Ovary (tissue), 9 donors: ENCODE data around the gene STK36. TPM values are rescaled to one million over a fixed set of nuclear protein-coding genes. Genes with fewer than 3 reads are reported as not detected.
A peak's percentile ranks its signal among the peaks of the same experiment; 100 is the strongest.

Source experiments
- DNase-seq, 5 donors: peaks; one replicate each; pipeline ENCODE4 v3.0.0-alpha.2; 2019 to 2020
- H3K27ac ChIP-seq, 2 donors: fragments of 200-600 bp; one replicate each; pipeline versions ENCODE4 v1.5.1 to v1.8.0; 2019 to 2022
- H3K27me3 ChIP-seq: fragments of 200-600 bp; one replicate; pipeline ENCODE4 v1.8.0; 2022
- H3K36me3 ChIP-seq: fragments of 200-600 bp; sonication (generic); one replicate; pipeline ENCODE4 v1.5.1; 2019
- H3K4me1 ChIP-seq: one replicate; pipeline ENCODE4 v1.8.1; 2013; ENCODE audit warnings: mild to moderate bottlenecking, moderate library complexity; ENCODE audit not compliant: insufficient read depth
- H3K4me3 ChIP-seq: fragments of 200-600 bp; sonication (generic); one replicate; pipeline ENCODE4 v1.5.1; 2017
- H3K9me3 ChIP-seq, 2 donors: fragments of 200-600 bp in 1 of 2; sonication (generic) in 1 of 2; one replicate each; pipeline versions ENCODE4 v1.5.1 to v1.8.1; 2013 to 2019; ENCODE audit warnings: mild to moderate bottlenecking in 1 of 2, moderate library complexity in 1 of 2
- CTCF ChIP-seq, 3 donors: fragments of 450-650 bp in 2 of 3; fragments of 200-600 bp in 1 of 3; IDR thresholded peaks; one replicate each; pipeline versions ENCODE4 v1.5.1 to v1.8.0; 2016 to 2022; ENCODE audit warnings: antibody characterized with exemption in 3 of 3, mild to moderate bottlenecking in 1 of 3
- EP300 ChIP-seq: sonication (generic); formaldehyde crosslinking; IDR thresholded peaks from one replicate; pipeline ENCODE4 v1.6.1; 2017; ENCODE audit warnings: antibody characterized with exemption
- POLR2A ChIP-seq: fragments of 450-650 bp; IDR thresholded peaks from one replicate; pipeline ENCODE4 v1.6.1; 2017; ENCODE audit warnings: antibody characterized with exemption, mild to moderate bottlenecking, moderate library complexity
- WGBS, 3 donors: extraction: QIAGEN DNeasy Blood & Tissue Kit in 1 of 3; methylation state at CpG; one replicate each; pipeline versions ENCODE4 v1.1.5 to v1.1.7; 2013 to 2017; 5-methylcytosine and 5-hydroxymethylcytosine counted together
- intact Hi-C, 4 donors: fragments of 100-400 bp; cut with DNase I; formaldehyde crosslinking; loops; one replicate each; pipeline versions ENCODE4 v1.11.0 to v1.15.1; 2022 to 2023
- polyA plus RNA-seq, 2 donors: library from polyadenylated mRNA; stranded (reverse); fragments of 200-250 nt in 1 of 2; fragments of 350-450 nt in 1 of 2; fragmentation: Illumina TruSeq in 1 of 2; extraction: RNeasy Lipid Tissue Mini Kit (QIAGEN cat#74804) in 1 of 2; gene quantifications; one replicate each; pipeline ENCODE4 v1.2.3, GENCODE V29; 2013 to 2014
- total RNA-seq, 7 donors: library from RNA; depleted of rRNA in 2 of 7; stranded (reverse); fragments of >200 nt in 2 of 7; fragmentation: NEBNext Ultra II Directional in 3 of 7; extraction: Animal tissue kit (Norgen Biotek cat#: 25700) in 3 of 7; gene quantifications; one replicate each; pipeline versions ENCODE4 v1.1.0 to v1.2.4, GENCODE V29; 2016 to 2023
- donor health status: DM: no; HTN: no; CAD: no; lungs with moderate emphysema.
- donor health status: DM: no; HTN: no; CAD: no.
- donor health status: Bipolar disorder and iron deficiency.
- donor health status: DM: yes; HTN: yes; CAD: no.
- donor health status: DM: no; HTN: no; CAD: no.
- donor health status: DM: yes; HTN: yes; CAD: no.

Gene STK36
- total and polyA plus RNA-seq, 9 donors = 26.8 to 93.2 (median 38.5) TPM

DNA sequence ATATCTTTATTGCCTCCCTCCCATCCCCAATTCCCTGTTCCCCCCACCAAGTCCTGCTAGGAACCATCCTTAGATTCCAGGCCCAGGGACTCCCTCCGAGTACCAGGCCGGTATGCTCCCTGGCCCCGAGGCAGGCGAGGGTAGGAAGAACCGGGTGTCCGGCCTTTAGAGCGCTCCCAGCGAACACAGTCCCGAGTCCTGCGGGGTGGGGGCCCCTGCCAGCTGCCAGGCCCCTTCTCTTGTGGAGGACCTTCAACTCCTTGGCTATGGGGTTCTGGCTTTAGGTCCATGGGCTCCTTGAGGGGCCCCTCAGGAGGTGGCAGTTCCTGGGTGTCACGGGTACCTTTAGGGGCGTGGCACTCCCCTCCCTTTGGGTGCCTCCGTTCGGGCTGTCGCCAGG, 8.0 kb upstream of the STK36 start:
- no peaks in the 10 kb centered on the region for H3K27me3 ChIP-seq
- intact Hi-C loops = no loop called here
- no peak overlapping the region for H3K27ac ChIP-seq
- 80 to 87% (median 81%) methylated on average over 15 of the region's 15 CpGs for WGBS, 3 donors
- no peak overlapping the region for H3K4me3 ChIP-seq
- no peaks in the 10 kb centered on the region for H3K36me3 ChIP-seq
- H3K4me1 ChIP-seq = peaks cover 4% of the 10 kb centered on the region
- DNase-seq = no peak
- no peak for TF ChIP-seq EP300
- no peak for TF ChIP-seq CTCF (IDR thresholded peaks at IDR 0.05)
- TF ChIP-seq POLR2A = no peak
- H3K9me3 ChIP-seq = no peaks in the 10 kb centered on the region

DNA sequence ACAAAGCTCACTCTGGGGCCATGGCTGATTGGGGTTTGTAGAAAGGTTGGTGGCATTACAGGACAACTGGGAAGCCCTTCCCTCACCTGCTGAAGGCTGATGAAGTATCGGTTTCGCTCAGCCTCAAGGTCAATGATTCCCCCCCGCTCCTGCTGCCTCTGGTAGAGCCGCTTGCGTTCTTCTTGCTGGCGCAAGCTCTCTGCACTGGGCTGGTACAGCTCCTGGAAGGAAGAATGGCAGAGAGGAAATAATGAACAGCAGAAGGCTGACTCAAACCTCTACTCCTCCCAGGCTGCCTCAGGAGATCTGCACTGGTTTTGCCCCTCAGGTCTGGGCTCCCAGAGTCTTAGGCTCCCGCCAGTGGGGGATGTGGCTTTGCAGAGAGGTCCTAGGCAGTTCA, 7.2 kb upstream of the STK36 start:
- peaks cover 4% of the 10 kb centered on the region for H3K4me1 ChIP-seq
- H3K27me3 ChIP-seq = no peaks in the 10 kb centered on the region
- DNase-seq = no peak
- intact Hi-C loops = no loop called here
- TF ChIP-seq CTCF (IDR thresholded peaks at IDR 0.05) = no peak
- TF ChIP-seq POLR2A = no peak
- 75 to 82% (median 82%) methylated on average over 7 of the region's 7 CpGs for WGBS, 3 donors
- H3K4me3 ChIP-seq = no peak overlapping the region
- no peaks in the 10 kb centered on the region for H3K36me3 ChIP-seq
- no peaks in the 10 kb centered on the region for H3K9me3 ChIP-seq
- no peak overlapping the region for H3K27ac ChIP-seq

DNA sequence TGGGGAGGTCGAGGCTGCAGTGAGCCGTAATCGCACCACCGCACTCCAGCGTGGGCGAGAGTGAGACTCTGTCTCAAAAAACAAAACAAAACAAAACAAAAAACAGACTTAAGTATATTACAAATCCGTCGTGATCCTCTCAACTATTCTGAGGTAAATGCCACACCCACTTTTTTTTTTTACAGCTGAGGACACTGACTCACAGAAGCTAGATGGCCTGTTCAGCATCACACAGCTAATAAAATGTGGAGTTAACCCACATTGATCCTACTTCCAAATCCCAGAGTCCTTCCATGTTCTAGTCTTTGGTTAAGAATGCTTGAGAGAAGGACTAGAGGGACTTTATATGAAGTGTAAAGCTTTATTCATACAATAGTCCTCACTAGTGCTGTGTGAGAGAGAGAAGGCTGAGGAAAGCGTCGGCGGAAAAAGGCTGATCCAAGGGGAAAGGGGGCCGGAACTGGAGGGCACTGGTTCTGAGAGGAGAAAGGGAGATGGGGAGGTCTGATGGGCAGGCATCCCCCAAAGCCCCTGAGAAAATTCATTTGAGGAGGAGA, 711 bp upstream of the STK36 start:
- Histone ChIP-seq H3K27me3 (no peaks in the 10 kb centered on the region), H3K36me3 (no peaks in the 10 kb centered on the region), H3K4me3 (peak overlapping the region; percentile 82), H3K9me3 (no peaks in the 10 kb centered on the region), H3K27ac (peak overlapping the region in 1 of 2 donors; percentile 57), H3K4me1 (peaks cover 5% of the 10 kb centered on the region)
- intact Hi-C loops = no loop called here
- DNase-seq = no peak
- no peak for TF ChIP-seq EP300
- 19 to 29% (median 21%) methylated on average over 12 of the region's 12 CpGs for WGBS, 3 donors

- no peak for TF ChIP-seq POLR2A
- no peak for TF ChIP-seq EP300
- no peak for TF ChIP-seq CTCF (IDR thresholded peaks at IDR 0.05)
- DNase-seq = no peak
- WGBS, 3 donors = 73 to 78% (median 75%) methylated on average over 4 of the region's 4 CpGs
Measured at GRCh38 chr2:218679119-218679518, 7.2 kb downstream of the STK36 start.

GRCh38 chr2:218680061-218680460, 8.2 kb downstream of the STK36 start:
- no peak for DNase-seq
- Histone ChIP-seq H3K36me3 (no peaks in the 10 kb centered on the region), H3K27me3 (no peaks in the 10 kb centered on the region), H3K4me1 (no peaks in the 10 kb centered on the region), H3K4me3 (no peak overlapping the region), H3K27ac (no peak overlapping the region), H3K9me3 (no peaks in the 10 kb centered on the region)
- intact Hi-C loops = no loop called here
- no peak for TF ChIP-seq CTCF (IDR thresholded peaks at IDR 0.05)
- no peak for TF ChIP-seq EP300
- TF ChIP-seq POLR2A = no peak
- 67 to 82% (median 74%) methylated on average over 3 of the region's 3 CpGs for WGBS, 3 donors

More at GRCh38 chr2:218679119-218679518, 7.2 kb downstream of the STK36 start:
- Histone ChIP-seq H3K9me3 (no peaks in the 10 kb centered on the region), H3K4me3 (no peak overlapping the region), H3K27me3 (no peaks in the 10 kb centered on the region), H3K27ac (no peak overlapping the region), H3K36me3 (no peaks in the 10 kb centered on the region), H3K4me1 (no peaks in the 10 kb centered on the region)
- intact Hi-C loops = no loop called here
